Measurements from ENCODE around the gene FBXO45. TPM values are rescaled to one million over a fixed set of nuclear protein-coding genes. Genes with fewer than 3 reads are reported as not detected.
A peak's percentile ranks its signal among the peaks of the same experiment; 100 is the strongest.

Gene FBXO45
- total RNA-seq, 1 donor from 2014 or later, result 11.5 TPM

DNA sequence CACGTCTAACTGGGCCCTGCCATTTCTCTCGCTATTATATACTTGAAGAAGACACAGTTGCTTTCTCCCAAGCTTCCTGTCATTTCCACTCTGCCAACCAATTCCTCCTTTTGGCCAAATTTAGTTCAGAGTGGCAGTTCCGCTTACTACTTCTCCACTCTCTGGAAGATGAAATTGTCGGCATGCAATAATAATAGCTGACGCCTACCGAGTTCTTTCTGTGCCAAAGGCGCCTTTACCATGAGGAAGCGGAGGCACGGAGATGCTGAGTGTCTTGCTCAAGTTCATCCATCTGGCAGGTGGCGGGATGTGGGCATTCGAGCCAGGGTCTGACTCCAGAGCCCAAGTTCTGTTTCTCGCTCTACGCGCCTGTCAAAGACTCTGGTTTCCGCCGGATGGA lies 56.4 kb downstream of the FBXO45 start:
- Histone ChIP-seq H3K4me1 (ENCODE audit: control insufficient read depth in 3 of 3, insufficient read depth in 3 of 3, low read length in 3 of 3) (peaks cover 3 to 5% (median 5%) of the 10 kb centered on the region in 3 donors), H3K9me3 (ENCODE audit: control insufficient read depth in 3 of 3, low read length in 3 of 3) (no peaks in the 10 kb centered on the region), H3K9ac (ENCODE audit: low read depth in 1 of 3, low read length in 3 of 3) (no peak overlapping the region), H3K27me3 (ENCODE audit: control insufficient read depth in 3 of 3, insufficient read depth in 3 of 3, low read length in 3 of 3) (no peaks in the 10 kb centered on the region), H3K27ac (ENCODE audit: low read depth, low read length) (peak overlapping the region; percentile 52), H3K4me3 (ENCODE audit: low read length in 3 of 3) (no peak overlapping the region), H3K36me3 (ENCODE audit: control insufficient read depth in 3 of 3, insufficient read depth in 3 of 3, low read length in 3 of 3) (no peaks in the 10 kb centered on the region)

DNA sequence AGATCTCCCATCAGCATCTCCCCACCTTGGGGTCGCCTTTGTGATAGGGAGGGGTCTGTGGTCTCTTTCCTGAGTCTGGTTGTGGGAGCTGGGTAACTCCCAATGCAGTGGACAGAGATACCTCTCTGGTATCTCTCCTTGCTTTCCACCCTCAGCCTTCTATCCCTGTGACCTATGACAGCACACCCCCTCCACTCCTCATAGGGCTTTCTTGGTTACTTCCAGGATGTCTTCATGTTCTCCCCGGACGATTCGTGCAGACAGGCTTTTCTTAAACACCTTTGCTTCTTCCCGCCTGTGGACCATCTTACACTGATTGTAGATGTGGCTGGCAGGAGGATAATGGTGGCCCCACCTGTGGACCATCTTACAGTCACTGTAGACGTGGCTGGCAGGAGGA lies 56.9 kb downstream of the FBXO45 start:
- Histone ChIP-seq H3K9me3 (ENCODE audit: control insufficient read depth in 3 of 3, low read length in 3 of 3) (no peaks in the 10 kb centered on the region), H3K4me1 (ENCODE audit: control insufficient read depth in 3 of 3, insufficient read depth in 3 of 3, low read length in 3 of 3) (peaks cover 0 to 5% (median 5%) of the 10 kb centered on the region in 3 donors), H3K4me3 (ENCODE audit: low read length in 3 of 3) (no peak overlapping the region), H3K36me3 (ENCODE audit: control insufficient read depth in 3 of 3, insufficient read depth in 3 of 3, low read length in 3 of 3) (no peaks in the 10 kb centered on the region), H3K27me3 (ENCODE audit: control insufficient read depth in 3 of 3, insufficient read depth in 3 of 3, low read length in 3 of 3) (no peaks in the 10 kb centered on the region), H3K9ac (ENCODE audit: low read depth in 1 of 3, low read length in 3 of 3) (no peak overlapping the region), H3K27ac (ENCODE audit: low read depth, low read length) (no peak overlapping the region)

DNA sequence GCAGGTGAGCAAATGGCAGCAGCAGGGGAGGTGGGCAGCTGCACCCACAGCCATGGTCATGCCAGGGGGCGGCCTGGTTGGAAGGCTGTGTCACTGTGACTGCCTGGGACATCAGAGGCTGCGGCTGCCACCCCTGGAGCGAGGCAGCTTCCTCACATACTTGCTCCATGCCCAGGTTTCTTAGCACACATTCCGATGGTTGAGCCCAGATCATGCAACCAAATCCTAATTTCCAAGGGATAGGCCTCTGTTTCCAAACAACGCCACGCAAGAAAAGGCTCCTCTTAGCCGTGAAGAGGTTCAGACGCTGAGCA lies 59.4 kb downstream of the FBXO45 start:
- H3K4me1 ChIP-seq (ENCODE audit: control insufficient read depth in 3 of 3, insufficient read depth in 3 of 3, low read length in 3 of 3), result peaks cover 4 to 12% (median 12%) of the 10 kb centered on the region in 3 donors
- H3K9ac ChIP-seq (ENCODE audit: low read depth in 1 of 3, low read length in 3 of 3), result no peak overlapping the region
- H3K27me3 ChIP-seq (ENCODE audit: control insufficient read depth in 3 of 3, insufficient read depth in 3 of 3, low read length in 3 of 3), result no peaks in the 10 kb centered on the region
- H3K36me3 ChIP-seq (ENCODE audit: control insufficient read depth in 3 of 3, insufficient read depth in 3 of 3, low read length in 3 of 3), result no peaks in the 10 kb centered on the region
- H3K4me3 ChIP-seq (ENCODE audit: low read length in 3 of 3), result no peak overlapping the region
- no peak overlapping the region for H3K27ac ChIP-seq (ENCODE audit: low read depth, low read length)
- no peaks in the 10 kb centered on the region for H3K9me3 ChIP-seq (ENCODE audit: control insufficient read depth in 3 of 3, low read length in 3 of 3)

DNA sequence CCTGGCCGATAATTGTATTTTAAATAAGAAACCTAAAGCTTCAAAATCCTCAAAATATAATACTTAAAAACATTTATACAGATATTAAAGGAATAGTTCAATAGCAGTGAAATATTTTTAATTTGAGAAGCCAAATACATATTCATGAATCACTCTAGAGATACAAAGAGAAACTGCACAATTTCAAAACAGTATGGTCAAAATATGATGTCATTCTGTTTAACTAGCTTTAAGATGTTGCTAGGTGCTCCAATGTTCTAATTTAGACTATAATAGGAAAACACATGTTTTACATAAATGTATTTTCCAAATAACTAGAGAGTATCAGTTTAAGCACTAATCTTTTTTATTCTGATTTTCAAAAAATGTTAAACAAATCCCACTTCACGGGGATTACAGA lies 60.8 kb downstream of the FBXO45 start:
- H3K36me3 ChIP-seq (ENCODE audit: control insufficient read depth in 3 of 3, insufficient read depth in 3 of 3, low read length in 3 of 3), result no peaks in the 10 kb centered on the region
- peaks cover 6 to 12% (median 7%) of the 10 kb centered on the region in 3 donors for H3K4me1 ChIP-seq (ENCODE audit: control insufficient read depth in 3 of 3, insufficient read depth in 3 of 3, low read length in 3 of 3)

DNA sequence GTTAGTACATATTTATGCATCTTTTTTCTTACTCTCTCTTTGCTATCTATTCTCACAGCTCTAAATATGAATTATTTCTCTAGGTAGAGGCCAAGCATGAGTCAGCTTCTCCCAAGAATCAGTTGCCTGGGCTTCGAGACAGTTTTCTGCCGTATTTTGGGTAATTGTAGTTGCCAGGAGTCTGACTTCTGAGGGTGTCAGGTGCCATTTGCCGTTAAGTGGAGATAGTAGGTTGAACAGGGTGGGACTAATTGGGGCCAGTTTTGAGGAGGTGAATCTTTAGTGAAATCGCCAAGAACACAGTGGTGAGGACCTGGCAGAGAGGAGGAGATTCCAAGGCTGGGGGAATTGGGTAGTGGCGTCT lies 63.2 kb downstream of the FBXO45 start:
- peak overlapping the region; percentile 70 for H3K27ac ChIP-seq (ENCODE audit: low read depth, low read length)
- peaks cover 0 to 7% (median 6%) of the 10 kb centered on the region in 3 donors for H3K27me3 ChIP-seq (ENCODE audit: control insufficient read depth in 3 of 3, insufficient read depth in 3 of 3, low read length in 3 of 3)
- H3K9me3 ChIP-seq (ENCODE audit: control insufficient read depth in 3 of 3, low read length in 3 of 3), result no peaks in the 10 kb centered on the region
- H3K36me3 ChIP-seq (ENCODE audit: control insufficient read depth in 3 of 3, insufficient read depth in 3 of 3, low read length in 3 of 3), result no peaks in the 10 kb centered on the region
- H3K4me1 ChIP-seq (ENCODE audit: control insufficient read depth in 3 of 3, insufficient read depth in 3 of 3, low read length in 3 of 3), result peaks cover 6 to 12% (median 7%) of the 10 kb centered on the region in 3 donors
- peak overlapping the region in 2 of 3 donors; percentile 66 to 84 for H3K9ac ChIP-seq (ENCODE audit: low read depth in 1 of 3, low read length in 3 of 3)
- peak overlapping the region; percentile 81 to 87 (median 83) for H3K4me3 ChIP-seq (ENCODE audit: low read length in 3 of 3)

More for the DNA sequence above, 60.8 kb downstream of the FBXO45 start:
- Histone ChIP-seq H3K9ac (ENCODE audit: low read depth in 1 of 3, low read length in 3 of 3) (no peak overlapping the region), H3K27ac (ENCODE audit: low read depth, low read length) (no peak overlapping the region), H3K27me3 (ENCODE audit: control insufficient read depth in 3 of 3, insufficient read depth in 3 of 3, low read length in 3 of 3) (no peaks in the 10 kb centered on the region), H3K4me3 (ENCODE audit: low read length in 3 of 3) (no peak overlapping the region), H3K9me3 (ENCODE audit: control insufficient read depth in 3 of 3, low read length in 3 of 3) (no peaks in the 10 kb centered on the region)

DNA sequence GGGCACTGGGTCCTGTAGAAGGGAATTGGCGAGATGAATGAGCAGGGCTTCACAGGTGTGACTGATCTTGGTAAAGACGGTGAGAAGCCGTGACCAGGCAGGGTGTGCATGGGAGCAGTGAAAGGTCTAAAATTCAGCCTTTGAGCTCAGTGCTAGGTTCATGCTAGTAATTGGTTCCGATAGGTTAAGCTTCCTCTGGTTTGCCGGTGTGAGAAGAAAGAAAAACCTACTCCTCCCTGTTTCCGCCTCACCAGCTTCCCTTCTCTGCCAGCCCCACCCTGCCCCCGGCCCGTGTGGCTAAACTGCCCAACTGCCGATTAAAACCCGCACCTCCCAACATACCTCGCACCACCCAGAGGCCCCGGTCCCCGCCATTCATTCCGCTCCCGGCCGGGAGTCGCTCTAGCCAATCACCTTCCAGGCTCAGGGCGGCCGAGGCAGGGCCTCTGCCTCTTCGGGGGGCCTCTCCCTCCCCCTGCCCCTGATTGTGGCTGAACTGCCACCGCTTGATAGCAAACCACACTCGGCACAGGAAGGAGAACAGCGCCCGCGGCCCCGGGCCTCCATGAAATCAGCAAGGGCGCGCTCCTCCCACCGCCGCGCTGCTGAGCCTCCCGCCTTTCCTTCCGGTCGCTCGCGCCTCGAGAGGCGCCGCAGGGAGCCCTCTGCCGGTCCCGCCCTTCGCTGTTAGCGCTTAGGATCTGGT lies 63.7 kb downstream of the FBXO45 start:
- no peaks in the 10 kb centered on the region for H3K36me3 ChIP-seq (ENCODE audit: control insufficient read depth in 3 of 3, insufficient read depth in 3 of 3, low read length in 3 of 3)
- peak overlapping the region; percentile 81 to 87 (median 83) for H3K4me3 ChIP-seq (ENCODE audit: low read length in 3 of 3)
- H3K27me3 ChIP-seq (ENCODE audit: control insufficient read depth in 3 of 3, insufficient read depth in 3 of 3, low read length in 3 of 3), result peaks cover 0 to 8% (median 7%) of the 10 kb centered on the region in 3 donors
- H3K9ac ChIP-seq (ENCODE audit: low read depth in 1 of 3, low read length in 3 of 3), result peak overlapping the region; percentile 66 to 84 (median 68)
- peak overlapping the region; percentile 70 for H3K27ac ChIP-seq (ENCODE audit: low read depth, low read length)
- peaks cover 6 to 12% (median 7%) of the 10 kb centered on the region in 3 donors for H3K4me1 ChIP-seq (ENCODE audit: control insufficient read depth in 3 of 3, insufficient read depth in 3 of 3, low read length in 3 of 3)
- no peaks in the 10 kb centered on the region for H3K9me3 ChIP-seq (ENCODE audit: control insufficient read depth in 3 of 3, low read length in 3 of 3)

DNA sequence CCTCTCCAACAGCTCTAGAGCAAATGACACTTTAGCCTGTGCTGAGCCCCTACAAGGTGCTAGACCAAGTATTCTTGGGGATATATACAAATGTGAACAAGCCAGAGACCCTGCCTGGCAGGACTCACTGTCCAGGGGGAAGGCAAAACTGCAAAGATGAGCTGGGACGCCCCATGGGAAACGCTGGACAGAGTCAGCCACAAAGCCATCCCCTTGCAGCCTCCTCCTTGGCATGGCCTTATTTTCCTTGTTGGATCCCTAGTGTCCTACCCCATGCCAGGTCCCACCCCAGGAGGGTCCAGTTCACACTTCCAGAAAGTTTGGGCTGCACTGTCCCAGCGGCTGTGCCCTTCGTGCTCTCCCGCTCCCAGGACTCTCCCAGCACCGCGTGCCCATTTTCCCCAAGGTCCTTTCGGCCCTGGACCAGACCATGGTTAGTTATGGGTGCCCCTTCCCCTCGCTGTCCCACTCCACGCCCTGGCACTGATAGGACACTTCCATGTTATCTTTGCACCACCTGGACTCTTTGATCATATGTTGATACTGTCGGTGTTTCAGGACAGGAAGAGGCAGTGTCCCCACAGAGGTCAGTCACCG lies 65.2 kb downstream of the FBXO45 start:
- H3K27ac ChIP-seq (ENCODE audit: low read depth, low read length), result peak overlapping the region; percentile 40
- H3K4me3 ChIP-seq (ENCODE audit: low read length in 3 of 3), result no peak overlapping the region
- H3K27me3 ChIP-seq (ENCODE audit: control insufficient read depth in 3 of 3, insufficient read depth in 3 of 3, low read length in 3 of 3), result peaks cover 3 to 9% (median 8%) of the 10 kb centered on the region in 3 donors
- H3K36me3 ChIP-seq (ENCODE audit: control insufficient read depth in 3 of 3, insufficient read depth in 3 of 3, low read length in 3 of 3), result no peaks in the 10 kb centered on the region
- H3K9me3 ChIP-seq (ENCODE audit: control insufficient read depth in 3 of 3, low read length in 3 of 3), result no peaks in the 10 kb centered on the region
- no peak overlapping the region for H3K9ac ChIP-seq (ENCODE audit: low read depth in 1 of 3, low read length in 3 of 3)
- H3K4me1 ChIP-seq (ENCODE audit: control insufficient read depth in 3 of 3, insufficient read depth in 3 of 3, low read length in 3 of 3), result peaks cover 6 to 12% (median 9%) of the 10 kb centered on the region in 3 donors

DNA sequence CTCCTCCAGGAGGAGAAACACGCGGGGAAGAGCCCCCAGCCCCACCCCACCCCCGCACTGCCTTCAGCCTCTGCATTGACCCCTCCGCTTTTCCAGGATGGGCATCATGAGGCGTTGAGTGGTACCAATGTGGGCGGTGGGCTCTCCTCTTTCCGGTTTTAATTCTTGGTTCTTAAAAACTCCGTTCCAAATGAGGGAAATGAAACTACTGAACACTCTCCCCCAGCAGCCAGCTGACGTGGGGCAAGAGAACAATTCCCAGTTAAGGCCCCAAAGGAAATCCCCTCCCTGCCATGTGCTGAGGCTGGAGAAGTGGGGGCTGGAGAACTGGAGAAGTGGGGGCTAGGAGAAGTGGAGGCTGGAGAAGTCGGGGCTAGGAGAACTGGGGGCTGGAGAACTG lies 65.8 kb downstream of the FBXO45 start:
- no peak overlapping the region for H3K4me3 ChIP-seq (ENCODE audit: low read length in 3 of 3)
- peak overlapping the region; percentile 40 for H3K27ac ChIP-seq (ENCODE audit: low read depth, low read length)

DNA sequence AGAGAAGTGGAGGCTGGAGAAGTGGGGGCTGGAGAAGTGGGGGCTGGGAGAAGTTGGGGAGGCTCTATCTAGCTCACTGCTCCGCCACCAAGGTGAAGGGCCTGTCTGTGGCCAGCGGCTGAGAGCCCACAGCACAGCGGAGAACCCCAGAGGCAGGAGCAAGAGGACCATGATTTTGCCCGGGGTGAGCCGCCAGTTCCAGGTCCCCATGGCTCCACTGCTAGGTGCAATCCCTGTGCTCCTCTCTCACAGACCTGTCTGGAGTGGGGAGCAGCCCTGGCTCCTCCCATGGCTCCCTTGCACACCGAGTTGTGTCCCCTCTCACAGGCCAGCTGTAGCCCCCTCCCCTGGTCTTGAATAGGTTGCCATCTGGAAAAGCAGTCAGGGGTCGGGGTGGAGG lies 66.4 kb downstream of the FBXO45 start:
- H3K4me1 ChIP-seq (ENCODE audit: control insufficient read depth in 3 of 3, insufficient read depth in 3 of 3, low read length in 3 of 3), result peaks cover 7 to 18% (median 12%) of the 10 kb centered on the region in 3 donors

More for the DNA sequence above, 65.8 kb downstream of the FBXO45 start:
- H3K9ac ChIP-seq (ENCODE audit: low read depth in 1 of 3, low read length in 3 of 3), result no peak overlapping the region
- no peaks in the 10 kb centered on the region for H3K9me3 ChIP-seq (ENCODE audit: control insufficient read depth in 3 of 3, low read length in 3 of 3)
- no peaks in the 10 kb centered on the region for H3K36me3 ChIP-seq (ENCODE audit: control insufficient read depth in 3 of 3, insufficient read depth in 3 of 3, low read length in 3 of 3)
- peaks cover 8 to 14% (median 11%) of the 10 kb centered on the region in 3 donors for H3K27me3 ChIP-seq (ENCODE audit: control insufficient read depth in 3 of 3, insufficient read depth in 3 of 3, low read length in 3 of 3)
- peaks cover 6 to 13% (median 12%) of the 10 kb centered on the region in 3 donors for H3K4me1 ChIP-seq (ENCODE audit: control insufficient read depth in 3 of 3, insufficient read depth in 3 of 3, low read length in 3 of 3)

More for the DNA sequence above, 66.4 kb downstream of the FBXO45 start:
- peaks cover 12 to 17% (median 13%) of the 10 kb centered on the region in 3 donors for H3K27me3 ChIP-seq (ENCODE audit: control insufficient read depth in 3 of 3, insufficient read depth in 3 of 3, low read length in 3 of 3)
- H3K9ac ChIP-seq (ENCODE audit: low read depth in 1 of 3, low read length in 3 of 3), result no peak overlapping the region
- H3K9me3 ChIP-seq (ENCODE audit: control insufficient read depth in 3 of 3, low read length in 3 of 3), result no peaks in the 10 kb centered on the region
- no peak overlapping the region for H3K4me3 ChIP-seq (ENCODE audit: low read length in 3 of 3)
- no peaks in the 10 kb centered on the region for H3K36me3 ChIP-seq (ENCODE audit: control insufficient read depth in 3 of 3, insufficient read depth in 3 of 3, low read length in 3 of 3)
- H3K27ac ChIP-seq (ENCODE audit: low read depth, low read length), result peak overlapping the region; percentile 7
